Colonic mucosa (tissue), 4 donors: ENCODE results near the gene COL9A1. TPM values are rescaled to one million over a fixed set of nuclear protein-coding genes. Genes with fewer than 3 reads are reported as not detected.

ENCODE experiments used
- DNase-seq: peaks from one replicate; pipeline ENCODE4 v3.0.0-alpha.2; 2020
- H3K27ac ChIP-seq: fragments of 200-600 bp; one replicate; pipeline ENCODE4 v1.8.0; 2021
- H3K27me3 ChIP-seq: fragments of 200-600 bp; one replicate; pipeline ENCODE4 v1.8.0; 2021
- H3K36me3 ChIP-seq: fragments of 200-600 bp; one replicate; pipeline ENCODE4 v1.8.0; 2021
- H3K4me1 ChIP-seq: fragments of 200-600 bp; one replicate; pipeline ENCODE4 v1.8.0; 2021; ENCODE audit warnings: mild to moderate bottlenecking
- H3K4me3 ChIP-seq: fragments of 200-600 bp; one replicate; pipeline ENCODE4 v1.8.0; 2021
- H3K9ac ChIP-seq, 2 donors: one replicate each; pipeline ENCODE4 v1.7.0; 2013; ENCODE audit warnings: control low read depth in 2 of 2, low read depth in 2 of 2, low read length in 2 of 2
- H3K9me3 ChIP-seq: fragments of 200-600 bp; one replicate; pipeline ENCODE4 v1.8.0; 2021
- CTCF ChIP-seq: fragments of 200-600 bp; IDR thresholded peaks from one replicate; pipeline ENCODE4 v1.8.0; 2022; ENCODE audit warnings: antibody characterized with exemption, mild to moderate bottlenecking
- intact Hi-C: fragments of 100-400 bp; cut with DNase I; formaldehyde crosslinking; loops from one replicate; pipeline ENCODE4 v1.14.1; 2022
- total RNA-seq, 2 donors: library from RNA; stranded (reverse); fragmentation: NEBNext Ultra II Directional in 1 of 2; extraction: Animal tissue kit (Norgen Biotek cat#: 25700) in 1 of 2; gene quantifications; one replicate each; pipeline ENCODE4 v1.2.1, GENCODE V29; 2021
- donor health status: healthy.
- donor health status: DM: no; HTN: no; CAD: no.
- donor health status: DM: no; HTN: no; CAD: no.

COL9A1 gene
- total RNA-seq, 2 donors from 2014 or later: 0.45 to 0.82 TPM

GRCh38 chr6:70253923-70254322 is 49.0 kb downstream of the COL9A1 start:
- TF ChIP-seq CTCF: no peak
- intact Hi-C loops: no loop called here
- H3K4me3 ChIP-seq: no peak overlapping the region
- H3K9ac ChIP-seq: no peak overlapping the region
- no peaks in the 10 kb centered on the region for H3K36me3 ChIP-seq
- H3K9me3 ChIP-seq: no peaks in the 10 kb centered on the region
- H3K27ac ChIP-seq: no peak overlapping the region
- H3K27me3 ChIP-seq: no peaks in the 10 kb centered on the region
- no peak for DNase-seq
- no peaks in the 10 kb centered on the region for H3K4me1 ChIP-seq

- Histone ChIP-seq H3K4me3 (no peak overlapping the region), H3K27me3 (no peaks in the 10 kb centered on the region), H3K9me3 (no peaks in the 10 kb centered on the region), H3K27ac (no peak overlapping the region), H3K36me3 (no peaks in the 10 kb centered on the region), H3K4me1 (no peaks in the 10 kb centered on the region), H3K9ac (no peak overlapping the region)
- intact Hi-C loops: no loop called here
- DNase-seq: no peak
- no peak for TF ChIP-seq CTCF
Measured at GRCh38 chr6:70252604-70253003, 50.3 kb downstream of the COL9A1 start.

GRCh38 chr6:70246118-70246517 is 56.8 kb downstream of the COL9A1 start:
- no peaks in the 10 kb centered on the region for H3K9me3 ChIP-seq
- DNase-seq: no peak
- intact Hi-C loops: no loop called here
- no peaks in the 10 kb centered on the region for H3K27me3 ChIP-seq
- no peak overlapping the region for H3K4me3 ChIP-seq
- no peaks in the 10 kb centered on the region for H3K36me3 ChIP-seq
- no peak overlapping the region for H3K9ac ChIP-seq
- H3K4me1 ChIP-seq: no peaks in the 10 kb centered on the region
- no peak for TF ChIP-seq CTCF
- H3K27ac ChIP-seq: no peak overlapping the region

- DNase-seq: peak; percentile 77
- TF ChIP-seq CTCF: no peak
Measured at GRCh38 chr6:70241991-70242420, 60.9 kb downstream of the COL9A1 start.

GRCh38 chr6:70241031-70241430 is 61.9 kb downstream of the COL9A1 start:
- H3K27me3 ChIP-seq: no peaks in the 10 kb centered on the region
- intact Hi-C loops: no loop called here
- peak; percentile 35 for DNase-seq
- H3K36me3 ChIP-seq: no peaks in the 10 kb centered on the region
- no peak overlapping the region for H3K4me3 ChIP-seq
- H3K9me3 ChIP-seq: no peaks in the 10 kb centered on the region
- H3K9ac ChIP-seq: no peak overlapping the region
- TF ChIP-seq CTCF: no peak
- H3K27ac ChIP-seq: no peak overlapping the region
- no peaks in the 10 kb centered on the region for H3K4me1 ChIP-seq

More at GRCh38 chr6:70241991-70242420, 60.9 kb downstream of the COL9A1 start:
- no peaks in the 10 kb centered on the region for H3K36me3 ChIP-seq
- intact Hi-C loops: no loop called here
- H3K4me3 ChIP-seq: no peak overlapping the region
- no peaks in the 10 kb centered on the region for H3K9me3 ChIP-seq
- H3K27ac ChIP-seq: peak overlapping the region; percentile 73
- no peaks in the 10 kb centered on the region for H3K4me1 ChIP-seq
- H3K9ac ChIP-seq: no peak overlapping the region
- H3K27me3 ChIP-seq: no peaks in the 10 kb centered on the region

- Histone ChIP-seq H3K9me3 (no peaks in the 10 kb centered on the region), H3K4me3 (no peak overlapping the region), H3K27me3 (no peaks in the 10 kb centered on the region), H3K4me1 (no peaks in the 10 kb centered on the region), H3K36me3 (no peaks in the 10 kb centered on the region), H3K9ac (no peak overlapping the region), H3K27ac (no peak overlapping the region)
- intact Hi-C loops: no loop called here
- no peak for TF ChIP-seq CTCF
- no peak for DNase-seq
Measured at GRCh38 chr6:70236343-70236742, 66.5 kb downstream of the COL9A1 start.
